ENCODE measurements around the gene DNAJC16.
A peak's percentile ranks its signal among the peaks of the same experiment; 100 is the strongest.
"Not testable (repeated sequence)": the region's sequence is repeated elsewhere in the genome, so short reads cannot be mapped to it uniquely, and the experiment has no call there.

The DNAJC16 gene

GRCh38 chr1:15526490-15527339 lies at the start of gene DNAJC16:
Gene DNAJC16, plus strand, starts transcription at chr1:15526848. Its CDS starts 2,258 bp downstream, at chr1:15529106.
- DNase-seq (ENCODE audit: low read depth): peak; percentile 100
- H3K4me3 ChIP-seq (ENCODE audit: low read depth, low read length): peak within 1 kb of the TSS; percentile 95

DNA sequence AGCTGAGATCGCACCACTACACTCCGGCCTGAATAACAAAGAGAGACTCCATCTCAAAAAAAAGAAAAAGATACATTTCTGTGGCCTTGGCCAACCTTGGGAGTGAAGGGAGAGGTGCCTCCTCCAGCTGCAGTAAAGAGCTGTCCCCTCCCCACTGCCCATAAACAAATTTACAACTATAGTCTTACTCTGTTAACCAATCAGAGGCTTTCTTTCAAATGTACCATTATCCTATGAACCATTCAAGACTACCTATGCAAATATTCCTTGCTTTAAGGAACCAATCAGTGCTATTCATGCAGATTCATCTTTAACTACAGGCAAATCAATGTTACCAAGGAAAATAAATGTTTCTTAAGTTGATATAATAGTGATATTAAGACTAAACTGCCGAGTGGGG lies 49.7 kb upstream of the DNAJC16 start:
- H3K4me3 ChIP-seq (ENCODE audit: low read depth, low read length): no peak overlapping the region
- DNase-seq (ENCODE audit: low read depth): no peak

DNA sequence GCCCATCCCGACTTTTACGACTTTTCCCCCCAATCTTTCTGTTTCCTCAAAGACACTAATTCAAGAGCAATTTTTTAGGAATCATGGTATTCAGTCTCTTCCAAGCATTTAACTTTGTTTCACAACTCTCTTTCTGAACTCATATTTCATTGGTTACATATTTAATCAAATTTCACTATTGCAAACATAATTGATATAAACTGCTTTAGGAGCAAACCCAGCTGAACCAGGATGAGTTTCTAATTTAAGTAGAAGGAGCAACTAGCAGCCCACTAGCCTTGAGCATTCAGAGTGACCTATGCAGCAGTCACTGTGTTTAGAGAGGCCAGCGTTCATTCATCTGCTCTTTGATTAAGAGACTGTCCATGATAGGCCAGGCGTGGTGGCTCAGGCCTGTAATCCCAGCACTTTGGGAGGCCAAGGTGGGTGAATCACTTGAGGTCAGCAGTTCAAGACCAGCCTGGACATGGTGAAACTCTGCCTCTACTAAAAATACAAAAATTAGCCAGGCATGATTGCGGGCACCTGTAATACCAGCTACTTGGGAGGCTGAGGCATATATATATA lies 48.9 kb upstream of the DNAJC16 start:
- no peak overlapping the region for H3K4me3 ChIP-seq (ENCODE audit: low read depth, low read length)
- DNase-seq (ENCODE audit: low read depth): no peak

- no peak for DNase-seq (ENCODE audit: low read depth)
Observed at GRCh38 chr1:15479654-15480347, 46.8 kb upstream of the DNAJC16 start.

GRCh38 chr1:15482455-15482854 lies 44.2 kb upstream of the DNAJC16 start:
- DNase-seq (ENCODE audit: low read depth); H3K4me3 ChIP-seq (ENCODE audit: low read depth, low read length): not testable (repeated sequence)

More at GRCh38 chr1:15479654-15480347, 46.8 kb upstream of the DNAJC16 start:
- no peak overlapping the region for H3K4me3 ChIP-seq (ENCODE audit: low read depth, low read length)

DNA sequence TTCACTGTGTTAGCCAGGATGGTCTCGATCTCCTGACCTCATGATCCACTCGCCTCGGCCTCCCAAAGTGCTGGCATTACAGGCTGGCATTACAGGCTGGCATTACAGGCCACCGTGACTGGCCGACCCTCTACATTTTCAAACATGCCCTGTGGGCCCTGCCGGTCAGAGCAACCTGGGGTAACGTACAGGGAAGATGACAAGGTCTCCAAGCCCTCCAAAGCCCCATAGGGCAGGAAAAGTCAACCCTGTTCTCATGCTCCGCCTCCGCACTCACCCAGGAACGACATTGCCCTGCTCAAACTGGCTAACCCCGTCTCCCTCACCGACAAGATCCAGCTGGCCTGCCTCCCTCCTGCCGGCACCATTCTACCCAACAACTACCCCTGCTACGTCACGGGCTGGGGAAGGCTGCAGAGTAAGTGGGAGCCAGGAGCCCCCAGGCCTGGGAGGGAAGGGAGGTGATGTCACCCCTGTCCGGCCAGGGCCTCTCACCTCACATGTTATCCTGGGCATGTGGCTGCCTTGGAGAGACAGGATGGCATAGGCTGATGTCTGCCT lies 43.6 kb upstream of the DNAJC16 start:
- DNase-seq (ENCODE audit: low read depth); H3K4me3 ChIP-seq (ENCODE audit: low read depth, low read length): not testable (repeated sequence)

- no peak for DNase-seq (ENCODE audit: low read depth)
- no peak overlapping the region for H3K4me3 ChIP-seq (ENCODE audit: low read depth, low read length)
Observed at GRCh38 chr1:15483971-15484370, 42.7 kb upstream of the DNAJC16 start.

- DNase-seq (ENCODE audit: low read depth); H3K4me3 ChIP-seq (ENCODE audit: low read depth, low read length): not testable (repeated sequence)
Observed at GRCh38 chr1:15484443-15484842, 42.2 kb upstream of the DNAJC16 start.

DNA sequence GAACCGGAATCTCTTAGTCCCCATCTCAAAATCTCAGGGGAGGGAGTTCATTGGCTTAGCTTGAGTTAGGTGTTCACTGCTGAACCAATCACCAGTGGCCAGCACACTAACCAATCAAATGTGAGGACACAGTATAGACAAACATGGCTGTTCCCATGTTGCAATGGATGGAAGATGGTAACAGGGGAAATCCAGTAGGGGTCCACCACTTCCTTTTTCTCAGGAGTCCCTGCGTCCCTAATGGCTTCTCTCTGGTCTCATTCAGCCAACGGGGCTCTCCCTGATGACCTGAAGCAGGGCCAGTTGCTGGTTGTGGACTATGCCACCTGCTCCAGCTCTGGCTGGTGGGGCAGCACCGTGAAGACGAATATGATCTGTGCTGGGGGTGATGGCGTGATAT lies 41.0 kb upstream of the DNAJC16 start:
- H3K4me3 ChIP-seq (ENCODE audit: low read depth, low read length): no peak overlapping the region
- no peak for DNase-seq (ENCODE audit: low read depth)

DNA sequence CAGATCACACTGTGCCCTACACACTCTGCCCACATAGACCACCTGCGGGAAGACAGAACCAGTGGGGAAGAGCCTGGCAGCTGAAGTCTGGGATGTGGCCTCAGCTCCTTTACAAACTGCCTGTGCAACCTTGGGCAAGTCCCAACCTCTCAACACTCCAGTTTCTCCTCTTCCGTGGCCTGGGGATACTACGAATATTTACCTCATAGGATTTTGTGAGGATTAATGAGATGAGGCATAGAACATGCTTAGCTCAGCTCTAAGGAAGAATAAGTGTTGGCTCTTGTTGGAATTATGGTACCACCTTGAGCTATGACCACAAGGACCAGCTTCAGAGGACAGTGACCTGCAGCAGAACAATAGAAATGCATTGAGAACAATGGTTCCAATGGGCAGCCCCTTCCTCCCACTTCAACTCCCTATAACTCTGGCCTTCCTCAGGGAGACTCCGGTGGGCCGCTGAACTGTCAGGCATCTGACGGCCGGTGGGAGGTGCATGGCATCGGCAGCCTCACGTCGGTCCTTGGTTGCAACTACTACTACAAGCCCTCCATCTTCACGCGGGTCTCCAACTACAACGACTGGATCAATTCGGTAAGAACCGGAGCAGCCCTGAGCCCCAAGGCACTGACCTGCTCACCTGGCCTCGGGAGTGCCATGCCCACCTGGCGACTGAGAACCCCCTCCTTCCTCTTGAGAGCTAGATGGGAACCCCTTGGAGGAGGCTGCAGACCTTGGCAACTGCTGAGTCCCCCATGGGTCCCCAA lies 39.6 kb upstream of the DNAJC16 start:
- not testable (repeated sequence) for DNase-seq (ENCODE audit: low read depth); H3K4me3 ChIP-seq (ENCODE audit: low read depth, low read length)

DNA sequence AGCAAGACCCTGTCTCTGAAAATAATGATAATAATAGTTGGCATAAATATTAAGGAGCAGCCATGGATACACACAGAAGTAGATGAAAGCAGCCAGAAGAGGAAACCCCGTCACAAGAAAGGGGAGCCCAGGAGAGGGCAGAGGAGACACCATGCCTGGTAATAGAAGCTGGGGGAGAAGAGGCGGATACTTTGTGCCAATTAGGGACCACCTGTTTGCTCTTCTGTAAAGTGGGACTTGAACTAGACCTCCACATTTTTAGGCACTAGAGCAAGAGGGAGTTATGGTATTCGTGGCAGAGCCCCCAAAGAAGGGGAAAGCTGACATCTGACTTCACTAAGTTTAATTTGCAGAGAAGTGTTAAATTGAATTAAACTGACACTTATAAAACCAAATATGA lies 38.3 kb upstream of the DNAJC16 start:
- DNase-seq (ENCODE audit: low read depth): no peak
- no peak overlapping the region for H3K4me3 ChIP-seq (ENCODE audit: low read depth, low read length)

- H3K4me3 ChIP-seq (ENCODE audit: low read depth, low read length): no peak overlapping the region
- peak; percentile 57 for DNase-seq (ENCODE audit: low read depth)
Observed at GRCh38 chr1:15489052-15489736, 37.5 kb upstream of the DNAJC16 start.

DNA sequence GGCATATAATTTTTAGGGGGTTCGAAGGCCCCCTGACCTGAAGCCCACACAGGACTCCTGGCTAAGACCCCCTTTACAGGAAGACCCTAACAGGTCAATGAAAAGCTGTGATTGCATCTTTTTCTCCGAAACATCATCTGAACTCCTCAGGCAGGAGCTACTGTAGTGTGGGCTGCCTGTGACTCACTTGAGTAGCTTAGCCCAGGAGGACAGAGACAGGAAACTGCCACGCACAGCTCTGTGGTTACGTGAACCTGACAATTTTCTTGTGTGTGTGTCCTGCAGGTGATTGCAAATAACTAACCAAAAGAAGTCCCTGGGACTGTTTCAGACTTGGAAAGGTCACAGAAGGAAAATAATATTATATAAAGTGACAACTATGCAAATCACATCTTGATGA lies 35.6 kb upstream of the DNAJC16 start:
- not testable (repeated sequence) for DNase-seq (ENCODE audit: low read depth); H3K4me3 ChIP-seq (ENCODE audit: low read depth, low read length)

DNA sequence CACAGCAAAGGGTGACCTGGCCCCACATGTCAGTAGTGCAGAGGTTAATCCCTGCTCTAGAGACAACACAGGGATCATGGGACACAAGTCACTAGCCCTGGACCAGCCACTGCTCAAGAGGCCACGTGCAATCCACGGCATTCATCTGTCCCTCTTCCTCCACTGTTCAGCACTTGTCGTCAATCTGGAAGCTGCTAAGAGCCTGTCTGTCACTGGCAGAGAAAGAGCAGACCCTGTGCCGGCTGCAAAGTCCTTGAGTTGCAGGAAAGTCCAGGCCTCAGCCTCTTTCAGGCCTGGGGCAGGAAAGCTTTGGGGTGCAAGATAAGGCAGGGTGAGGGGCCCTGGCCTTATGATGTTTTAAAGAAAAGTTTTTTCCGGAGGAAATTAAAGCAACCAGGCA lies 34.1 kb upstream of the DNAJC16 start:
- no peak for DNase-seq (ENCODE audit: low read depth)
- H3K4me3 ChIP-seq (ENCODE audit: low read depth, low read length): no peak overlapping the region

GRCh38 chr1:15493869-15494390 lies 32.7 kb upstream of the DNAJC16 start:
- DNase-seq (ENCODE audit: low read depth): no peak
- no peak overlapping the region for H3K4me3 ChIP-seq (ENCODE audit: low read depth, low read length)

DNA sequence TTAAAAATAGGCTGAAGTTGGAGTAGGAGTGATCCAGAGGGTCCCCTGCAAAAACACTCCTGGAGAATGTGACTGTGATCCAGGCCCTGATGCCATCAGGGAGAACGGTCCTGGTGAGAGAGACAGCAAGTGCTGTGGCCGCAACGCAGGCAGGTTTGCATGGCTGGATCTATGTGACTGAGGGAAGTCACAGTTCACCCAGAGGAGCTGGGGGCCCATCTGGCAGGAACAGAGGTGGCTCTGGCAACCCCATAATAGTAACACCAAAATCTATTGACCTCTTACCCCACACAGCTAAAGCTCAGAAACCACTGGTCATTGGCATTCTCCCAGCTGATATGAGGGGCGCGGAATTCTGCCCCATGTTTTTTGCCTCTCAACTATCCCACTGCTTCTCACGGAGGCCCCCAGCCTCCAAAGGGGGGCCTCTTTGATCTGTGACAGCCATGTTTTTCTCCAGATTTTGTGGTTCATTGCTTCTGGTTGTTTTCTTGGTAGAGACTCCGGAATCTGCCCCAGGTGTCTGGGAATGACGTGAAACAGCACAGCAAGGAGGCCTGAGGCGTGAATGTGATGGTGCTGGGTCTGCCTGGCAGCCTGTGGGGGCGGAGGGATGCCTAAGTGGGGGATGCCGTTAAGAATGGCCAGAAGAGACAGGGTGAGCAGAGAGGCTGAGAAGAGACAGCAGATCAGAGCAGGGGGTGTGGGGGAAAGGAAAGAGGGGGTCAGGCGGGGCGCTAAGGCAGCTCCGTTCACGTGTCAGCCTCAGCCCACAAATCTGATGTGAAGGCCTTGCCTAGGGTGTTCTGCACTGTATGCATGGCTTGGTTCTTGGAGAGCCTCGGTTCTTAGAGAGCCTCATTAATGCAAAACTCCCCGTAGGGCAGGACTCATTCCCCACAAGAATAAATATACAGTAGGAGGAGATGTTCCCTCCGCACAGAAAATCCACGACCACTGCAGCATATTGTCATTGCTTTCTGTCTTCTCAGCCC lies 26.2 kb upstream of the DNAJC16 start:
- no peak overlapping the region for H3K4me3 ChIP-seq (ENCODE audit: low read depth, low read length)
- DNase-seq (ENCODE audit: low read depth): no peak

DNA sequence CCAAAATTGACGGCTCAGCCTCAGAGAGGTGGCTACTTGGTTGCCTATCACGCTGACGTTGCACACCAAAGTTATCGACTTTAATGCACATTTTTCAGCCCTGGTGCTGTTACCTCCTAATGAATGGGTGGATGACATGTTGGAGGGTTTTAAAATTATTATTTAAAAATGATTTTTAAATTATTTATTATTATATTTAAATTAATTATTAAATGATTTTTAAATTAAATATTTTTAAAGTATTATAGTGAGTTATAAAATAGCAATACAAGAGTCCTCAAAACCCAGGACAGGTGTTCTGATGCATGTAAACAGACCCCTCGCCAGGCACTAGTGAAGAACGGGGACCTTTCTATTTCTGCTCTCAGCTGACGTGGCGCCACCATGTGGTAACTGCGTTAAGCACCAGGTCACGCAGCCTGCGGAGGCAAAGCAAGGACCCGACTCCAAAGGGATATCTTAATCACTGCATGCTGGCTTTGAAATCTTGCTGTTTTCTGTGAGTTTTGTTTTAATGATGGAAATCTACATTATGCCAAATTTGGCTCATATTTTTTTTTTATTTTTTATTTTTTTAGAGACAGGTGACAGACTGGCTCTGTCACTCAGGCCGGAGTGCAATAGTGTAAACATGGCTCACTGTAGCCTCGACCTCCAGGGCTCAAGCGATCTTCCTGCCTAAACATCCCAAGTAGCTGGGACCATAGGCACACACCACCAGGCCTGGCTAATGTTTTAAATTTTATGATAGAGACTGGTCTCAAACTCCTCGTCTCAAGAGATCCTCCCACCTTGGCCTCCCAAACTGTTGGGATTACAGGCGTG lies 25.2 kb upstream of the DNAJC16 start:
- no peak for DNase-seq (ENCODE audit: low read depth)
- no peak overlapping the region for H3K4me3 ChIP-seq (ENCODE audit: low read depth, low read length)

Measured in skeletal muscle cell (primary cell).